ENCODE measurements around the gene BTBD1.

The BTBD1 gene

DNA sequence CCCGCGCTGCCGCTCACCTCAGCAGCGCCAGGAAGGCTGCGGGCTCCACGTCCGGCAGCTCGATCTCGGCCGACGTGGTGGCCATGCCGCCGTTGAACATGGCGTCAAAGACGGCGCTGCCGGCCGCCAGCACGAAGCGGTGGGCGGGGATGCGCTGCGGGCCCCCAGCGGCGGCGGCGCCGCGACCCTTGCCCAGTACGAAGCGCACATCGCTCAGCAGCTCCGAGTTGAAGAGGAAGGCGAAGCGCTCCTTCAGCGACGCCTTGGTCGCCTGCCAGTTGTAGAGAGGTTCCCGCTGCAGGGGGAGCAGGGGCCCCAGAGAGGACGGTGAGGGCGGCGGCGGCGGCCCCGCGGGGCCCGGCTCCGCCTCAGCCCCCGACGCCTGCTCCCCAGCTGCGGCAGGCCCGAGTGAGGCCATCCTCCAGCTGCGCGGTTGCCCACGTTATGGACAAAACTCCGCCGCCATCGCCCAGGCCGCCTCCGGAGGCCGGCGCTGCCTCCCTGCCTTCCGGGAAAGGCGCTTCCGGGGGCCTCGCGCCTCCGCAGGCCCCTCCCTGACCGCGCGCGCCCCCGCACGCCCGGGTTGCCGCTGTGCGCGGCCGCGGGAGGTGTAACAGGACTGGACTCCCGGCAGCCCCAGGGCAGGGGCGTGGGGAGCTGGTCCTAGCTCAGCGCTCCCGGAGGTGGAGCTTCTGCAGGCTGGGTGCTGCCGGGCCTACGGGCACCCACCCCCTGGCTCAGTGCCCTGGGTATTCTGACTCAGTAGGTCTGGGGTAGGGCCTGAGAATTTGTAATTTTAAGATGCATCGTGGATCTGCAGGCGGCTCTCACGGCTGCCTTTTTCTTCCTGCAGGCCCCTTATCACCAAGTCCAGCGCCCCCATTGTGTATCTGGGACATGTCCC, at the start of gene BTBD1:
TSS of gene BTBD1 (minus strand) at position 519 of the 904 bp plus-strand sequence. CDS start at position 418, 101 bp downstream.
- peak; percentile 54 for DNase-seq (ENCODE audit: low read depth)

DNA sequence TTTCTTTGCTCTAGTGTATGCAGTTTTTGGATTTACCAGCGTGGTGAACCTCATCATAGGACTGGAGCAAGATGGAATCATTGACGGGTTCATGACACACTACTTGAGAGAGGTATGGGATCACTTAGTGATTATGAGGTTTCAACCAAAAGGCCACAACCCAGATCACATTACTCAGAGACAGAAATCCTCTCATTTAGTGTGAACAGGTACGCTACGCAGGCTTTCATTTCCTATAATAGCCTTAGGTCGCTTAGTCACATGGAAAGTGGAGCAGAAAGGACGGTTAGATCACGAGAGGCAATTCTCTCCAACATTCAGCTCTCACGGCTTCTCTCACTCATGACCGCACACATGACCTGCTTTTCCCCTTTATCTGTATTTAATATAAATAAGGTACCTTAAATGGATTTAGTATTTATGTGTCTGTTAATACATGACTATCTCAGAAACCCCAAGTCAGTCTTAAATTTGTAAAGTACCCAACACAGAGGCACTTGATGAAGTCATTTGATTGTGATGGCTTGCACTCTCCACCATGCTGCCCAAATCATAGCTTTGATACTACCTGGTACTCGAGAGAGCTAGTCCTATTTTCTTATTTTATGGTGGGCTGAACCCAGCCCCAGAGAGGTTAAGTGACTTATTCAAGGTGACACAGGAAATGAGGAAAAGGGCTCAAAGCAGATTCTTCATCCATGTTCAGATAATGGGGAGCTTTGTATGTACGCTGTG, 48.9 kb upstream of the BTBD1 start:
- no peak for DNase-seq (ENCODE audit: low read depth)

DNA sequence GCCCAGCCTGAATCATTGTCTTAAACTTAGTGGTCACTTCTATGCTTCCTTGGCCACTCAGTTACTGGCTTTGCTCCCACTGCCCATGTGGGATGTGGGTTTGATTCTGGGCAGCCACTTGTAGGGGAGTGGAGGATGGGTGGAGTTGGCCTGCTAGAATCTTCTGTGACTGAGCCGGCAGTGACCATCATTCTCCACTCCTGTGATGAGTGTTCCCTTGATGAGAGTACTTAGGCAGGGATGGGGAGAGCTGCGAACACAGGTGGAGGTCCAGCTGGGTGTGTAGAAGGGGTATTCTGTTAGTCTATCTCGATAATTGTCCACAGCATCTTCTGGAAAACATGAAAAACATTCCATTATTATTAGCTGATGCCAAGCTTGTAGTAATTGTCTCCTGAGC, 48.4 kb upstream of the BTBD1 start:
- no peak for DNase-seq (ENCODE audit: low read depth)

DNA sequence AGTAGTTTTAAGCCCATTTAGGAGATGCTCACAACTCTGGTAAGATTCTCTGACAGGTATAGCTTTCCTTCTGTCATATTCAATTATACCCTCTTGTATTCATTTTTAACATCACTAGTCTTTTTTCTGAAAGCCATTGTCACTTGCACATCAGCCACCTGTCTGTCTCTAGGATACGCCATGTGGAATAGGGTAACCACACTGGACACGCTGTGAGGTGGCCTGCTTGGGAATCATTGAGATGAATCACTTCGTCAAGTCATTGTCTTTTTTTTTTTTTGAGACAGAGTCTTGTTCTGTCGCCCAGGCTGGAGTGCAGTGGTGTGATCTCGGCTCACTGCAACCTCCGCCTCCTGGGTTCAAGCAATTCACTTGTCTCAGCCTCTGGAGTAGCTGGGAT, 47.8 kb upstream of the BTBD1 start:
- DNase-seq (ENCODE audit: low read depth) = no peak

DNA sequence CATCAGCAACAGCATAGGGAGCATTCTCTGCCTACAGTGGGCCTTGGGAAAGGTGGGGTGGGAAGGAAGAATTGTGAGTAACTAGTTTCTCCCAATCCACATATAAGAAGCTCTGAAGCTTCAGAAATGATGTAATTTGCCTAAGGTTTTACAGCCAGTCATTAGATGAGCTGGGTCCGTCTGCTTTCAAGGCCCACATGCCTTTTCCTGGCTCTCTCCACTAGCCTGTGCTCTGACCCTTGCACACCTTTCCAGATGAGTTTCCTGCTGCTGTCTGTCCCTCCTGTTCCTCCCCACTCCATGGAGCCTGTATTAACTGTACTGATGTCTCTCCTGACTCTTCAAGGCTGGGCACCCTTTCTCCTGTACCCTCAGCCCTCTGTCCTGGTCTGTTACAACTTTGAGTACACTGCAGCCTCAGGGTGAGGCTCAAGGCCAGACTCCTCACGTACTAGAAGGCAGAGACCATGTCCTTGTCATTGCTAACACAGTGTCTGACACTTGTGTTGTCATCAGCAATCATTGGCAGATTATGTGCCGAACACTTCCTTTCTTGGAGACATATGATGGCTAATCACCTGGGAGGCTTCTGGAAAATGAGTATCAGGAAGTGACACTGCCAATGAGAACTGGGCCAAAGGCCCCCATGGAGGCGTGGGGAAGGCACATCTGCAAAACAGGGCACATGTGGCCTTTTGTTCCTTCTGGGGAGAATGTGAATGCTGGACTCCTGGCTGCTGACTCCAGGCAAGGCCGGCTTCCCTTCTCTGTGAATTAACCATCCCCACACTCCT, 47.0 kb upstream of the BTBD1 start:
- DNase-seq (ENCODE audit: low read depth) = no peak

DNA sequence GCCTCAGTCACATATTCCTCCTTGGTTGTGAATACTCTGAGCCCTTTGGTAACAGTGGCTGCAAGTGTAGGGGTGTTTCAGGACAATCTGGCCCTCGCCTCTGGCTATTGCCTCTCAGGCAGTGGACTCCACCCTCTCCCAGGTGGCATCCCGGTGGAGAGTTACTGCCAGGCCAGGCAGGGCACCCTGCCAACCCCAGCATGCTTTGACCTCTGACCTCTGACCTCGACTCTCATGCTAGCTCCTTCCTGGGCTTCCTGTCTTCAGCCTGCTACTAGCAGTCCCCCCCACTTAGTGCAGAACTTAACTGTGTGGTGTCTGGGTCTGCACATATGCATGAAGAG, 45.9 kb upstream of the BTBD1 start:
- no peak for DNase-seq (ENCODE audit: low read depth)

DNA sequence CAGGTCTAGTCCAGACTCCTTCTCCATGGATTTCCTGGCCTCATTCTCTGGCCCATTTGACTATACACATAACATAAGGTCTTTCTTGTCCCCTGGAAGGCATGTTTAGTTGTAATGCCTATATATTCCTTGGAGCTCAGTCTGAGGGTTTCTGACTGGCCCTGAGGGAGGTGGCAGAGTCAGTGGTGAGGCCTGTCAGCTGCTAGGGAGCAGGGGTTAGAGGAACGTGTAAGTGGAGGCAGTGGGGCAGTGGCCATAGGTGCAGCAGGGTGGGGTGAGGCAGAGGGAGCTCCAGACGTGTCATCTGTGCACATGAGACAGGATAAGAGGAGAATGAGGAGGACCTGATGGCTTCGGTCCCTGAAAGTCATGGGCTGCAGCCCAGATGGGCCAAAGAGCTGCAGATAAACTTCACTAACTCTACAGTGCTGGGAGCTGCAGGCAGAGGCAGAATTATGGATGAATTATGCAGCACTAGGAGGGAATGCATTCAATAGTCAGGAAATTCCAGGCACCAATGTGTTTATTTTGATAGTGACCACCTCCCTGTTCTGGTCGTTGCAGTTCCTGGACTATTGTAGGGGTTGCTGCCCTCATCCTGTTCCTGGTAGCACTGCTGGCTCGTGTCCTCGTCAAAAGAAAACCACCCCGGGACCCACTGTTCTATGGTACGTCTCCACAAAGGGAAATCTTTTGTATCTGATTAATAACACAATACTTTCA, 45.3 kb upstream of the BTBD1 start:
- DNase-seq (ENCODE audit: low read depth) = no peak

DNA sequence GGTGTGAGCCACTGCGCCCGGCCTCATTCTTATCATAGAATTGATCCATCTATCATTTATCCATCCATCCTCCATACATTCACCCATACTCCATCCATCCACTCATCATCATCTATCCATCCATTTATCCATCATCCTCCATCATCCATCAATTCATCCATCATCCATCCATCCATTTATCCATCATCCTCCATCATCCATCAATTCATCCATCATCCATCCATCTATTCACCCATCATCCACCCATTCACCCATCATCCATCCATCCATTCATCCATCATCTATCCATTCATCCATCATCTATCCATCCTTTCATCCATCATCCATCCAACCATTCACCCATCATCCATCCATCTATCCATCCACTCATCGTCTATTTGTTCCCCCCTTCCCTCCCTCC, 44.1 kb upstream of the BTBD1 start:
- DNase-seq (ENCODE audit: low read depth) = no peak

DNA sequence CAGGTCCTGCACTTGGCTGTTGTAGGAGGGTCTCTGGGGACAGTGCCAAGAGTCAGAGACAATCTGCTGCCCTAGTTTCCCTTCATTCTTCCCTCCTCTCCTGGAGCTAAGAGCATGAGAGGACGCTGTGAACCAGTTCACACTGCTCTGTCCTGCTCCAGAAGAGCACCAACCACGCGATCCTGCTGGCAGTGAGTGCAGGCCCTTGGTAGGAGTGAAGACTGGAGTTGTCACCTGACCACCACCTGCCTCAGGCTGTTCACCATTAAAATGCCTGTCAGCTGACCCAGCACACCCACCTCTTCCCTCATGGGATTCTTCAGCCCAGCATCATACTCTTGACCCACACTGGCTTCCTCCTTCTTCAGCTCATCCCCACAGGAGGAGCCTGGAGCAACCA, 43.3 kb upstream of the BTBD1 start:
- DNase-seq (ENCODE audit: low read depth) = no peak

DNA sequence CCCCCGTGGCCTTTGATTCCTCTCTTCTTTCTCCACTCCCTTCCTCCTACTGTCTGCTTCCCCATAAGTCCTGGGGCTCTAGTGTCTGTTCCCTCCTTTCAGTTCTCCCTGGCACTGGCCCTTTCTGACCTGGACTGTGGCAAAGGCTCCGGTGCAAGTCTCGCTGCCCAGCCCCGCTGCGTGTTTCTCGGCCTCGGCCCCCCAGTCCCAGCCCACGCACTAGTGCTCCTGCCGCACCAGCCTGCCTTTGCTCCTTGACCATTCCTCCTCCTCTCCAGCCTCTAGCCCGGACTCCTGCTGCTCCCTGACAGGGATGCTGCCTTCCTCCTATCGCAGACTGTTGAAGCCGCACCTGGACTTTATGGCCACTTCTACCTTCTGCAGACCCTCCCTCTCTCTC, 42.5 kb upstream of the BTBD1 start:
- no peak for DNase-seq (ENCODE audit: low read depth)

DNA sequence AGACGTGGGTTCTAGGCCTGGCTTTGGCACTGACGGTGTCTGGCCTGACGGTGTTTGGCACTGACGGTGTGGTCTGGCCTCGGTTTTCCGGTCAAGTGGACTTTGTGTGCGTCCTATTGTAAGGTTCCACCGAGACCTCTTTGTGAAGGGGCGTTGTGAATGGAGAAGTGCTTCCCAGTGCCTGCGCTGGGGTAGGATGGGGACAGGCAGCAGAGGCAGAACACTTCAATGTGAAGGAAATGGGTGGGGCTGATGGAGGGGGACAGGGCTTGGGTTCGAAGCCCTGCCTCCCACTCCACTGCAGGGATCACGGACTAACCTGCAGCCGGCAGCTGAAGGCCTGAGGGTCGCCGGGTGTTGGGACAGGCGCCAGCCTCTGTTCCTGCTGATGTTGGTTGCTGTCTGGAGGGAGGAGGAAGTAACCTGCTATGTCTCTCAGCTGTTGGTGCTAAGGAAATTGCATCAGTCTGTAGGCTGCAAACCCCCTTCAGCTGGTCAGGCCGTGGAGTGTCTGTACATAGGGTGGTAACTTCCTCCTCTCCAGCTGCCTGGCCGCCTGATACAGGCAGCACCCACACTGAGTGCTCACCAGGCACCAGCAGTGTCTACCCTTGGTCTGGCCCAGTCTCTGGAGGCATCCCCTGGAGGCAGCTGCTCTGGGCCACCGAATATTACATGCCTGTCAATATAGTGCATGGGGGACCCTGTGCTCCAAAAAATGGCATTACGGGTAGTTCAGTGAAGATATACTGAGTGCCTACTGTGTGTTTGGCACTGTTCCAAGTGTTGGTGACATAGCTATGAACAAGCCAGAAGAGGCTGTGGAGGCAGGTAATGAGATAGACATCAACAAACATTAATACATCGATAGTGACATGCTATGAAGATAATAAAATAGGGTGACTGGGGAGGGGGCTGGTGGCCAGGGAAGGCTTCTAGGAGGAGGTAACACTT, 41.5 kb upstream of the BTBD1 start:
- DNase-seq (ENCODE audit: low read depth) = no peak

DNA sequence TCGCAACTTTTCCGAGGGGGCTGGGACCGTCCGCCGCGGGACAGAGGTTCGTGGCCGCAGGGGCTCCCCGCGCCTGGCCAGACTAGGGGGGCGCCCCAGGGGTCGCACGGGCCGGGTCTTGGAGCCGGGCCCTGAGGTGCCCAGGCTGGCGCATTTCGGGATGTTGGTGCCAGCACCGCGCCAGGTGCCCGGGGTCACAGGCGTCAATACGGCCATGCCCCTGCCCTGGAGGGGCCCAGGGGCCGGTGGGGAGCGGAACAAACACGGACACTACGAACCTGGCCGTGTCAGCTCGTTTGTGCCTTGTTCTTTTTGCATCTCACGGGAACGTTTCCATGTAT, 40.8 kb upstream of the BTBD1 start:
- DNase-seq (ENCODE audit: low read depth) = no peak

DNA sequence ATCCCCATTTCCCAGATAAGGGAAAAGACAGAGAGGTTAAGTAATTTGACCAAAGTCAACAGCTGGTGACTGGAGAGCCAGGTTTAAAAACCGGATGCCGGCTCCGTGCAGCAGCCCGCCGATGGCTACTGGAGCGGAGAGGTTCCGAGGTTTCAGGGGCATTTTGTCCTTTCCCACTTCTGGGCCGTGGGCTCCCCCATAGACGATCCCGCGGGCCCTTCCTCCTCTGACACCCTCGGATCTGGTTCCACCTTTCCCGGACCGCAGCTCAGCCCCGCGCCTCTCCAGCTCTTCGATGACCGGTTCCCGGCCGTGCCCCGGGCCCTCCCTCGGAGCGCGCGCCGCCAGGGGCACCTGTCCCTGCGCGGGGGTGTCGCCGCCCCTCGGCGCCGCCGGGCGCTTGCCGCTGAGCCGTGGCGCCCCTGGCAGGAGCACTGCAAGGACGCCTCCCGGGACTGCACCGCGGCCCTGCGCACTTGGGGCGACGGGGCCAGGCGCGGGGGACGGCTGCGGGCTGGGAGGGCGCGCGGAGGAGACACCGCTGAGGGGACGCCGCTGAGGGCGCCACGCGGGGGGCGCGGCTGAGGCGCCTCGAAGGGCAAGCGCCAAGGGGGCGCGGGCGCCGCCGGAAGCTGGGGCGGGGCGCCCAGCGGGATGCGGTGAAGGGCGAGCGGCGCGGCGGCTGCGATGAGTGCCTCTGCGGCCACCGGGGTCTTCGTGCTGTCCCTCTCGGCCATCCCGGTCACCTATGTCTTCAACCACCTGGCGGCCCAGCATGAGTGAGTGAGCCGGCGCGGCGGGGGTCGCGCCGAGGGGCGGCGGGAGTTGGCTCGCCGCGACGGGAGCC, 40.2 kb upstream of the BTBD1 start, which contains the start of gene TM6SF1:
TSS of gene TM6SF1 (plus strand) at position 652 of the 847 bp plus-strand sequence. CDS start at position 688, 36 bp downstream.
- no peak for DNase-seq (ENCODE audit: low read depth)

DNA sequence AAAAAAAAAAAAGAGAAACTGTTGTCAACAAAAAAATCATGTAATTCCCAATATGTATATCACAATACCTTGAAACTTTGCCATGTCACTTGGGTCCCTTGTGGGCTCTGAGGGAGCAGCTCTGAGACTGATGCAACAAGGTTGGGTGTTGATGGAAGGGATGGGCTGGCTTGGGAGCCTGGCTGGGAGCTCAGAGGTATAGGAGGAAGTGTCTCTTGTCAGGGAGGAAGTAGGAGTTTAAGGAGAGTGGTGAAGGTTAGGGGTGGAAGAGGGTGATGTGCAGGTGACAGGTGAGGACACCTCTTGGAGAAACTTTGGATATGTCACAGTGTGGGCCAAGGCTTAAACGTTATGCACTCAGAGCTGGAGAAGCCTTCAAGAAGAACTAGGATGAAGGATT, 38.4 kb upstream of the BTBD1 start:
- DNase-seq (ENCODE audit: low read depth) = no peak

DNA sequence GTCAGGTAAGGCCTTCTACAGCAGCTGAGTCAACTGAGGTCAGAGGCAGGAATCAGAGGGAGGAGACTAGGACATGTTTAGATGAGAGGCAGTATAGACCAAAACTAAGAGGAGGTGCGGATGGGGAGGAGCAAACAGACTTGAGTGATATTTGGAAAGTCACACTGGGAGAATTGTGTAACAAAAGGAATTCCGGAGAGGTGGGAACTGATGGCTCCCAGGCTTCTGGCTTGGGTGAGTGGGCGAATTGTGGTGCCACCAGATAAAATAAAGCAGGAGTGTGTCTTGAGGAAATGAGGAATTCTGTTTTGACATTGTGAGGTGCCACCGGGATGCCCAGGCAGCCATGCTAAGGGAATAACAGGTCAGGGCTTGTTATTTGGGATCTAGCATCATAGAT, 37.1 kb upstream of the BTBD1 start:
- no peak for DNase-seq (ENCODE audit: low read depth)

DNA sequence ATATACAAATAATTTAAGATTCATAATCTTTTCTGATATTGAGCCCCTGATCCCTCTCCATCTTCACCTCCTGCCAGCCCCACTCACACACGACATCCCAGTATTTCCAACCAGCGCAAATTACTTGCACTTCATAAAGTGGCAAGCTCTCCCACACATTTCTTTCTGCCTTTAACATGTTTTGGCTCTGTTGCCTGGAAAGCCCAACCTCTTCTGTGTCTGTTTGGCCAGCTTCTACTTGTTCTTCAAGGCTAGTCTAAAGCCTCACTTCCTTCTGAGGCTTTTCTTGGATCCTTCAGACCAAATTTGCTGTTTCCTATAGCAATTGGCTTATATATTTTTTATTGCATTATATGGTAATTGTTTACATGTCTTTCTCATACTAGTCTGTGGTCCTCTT, 35.3 kb upstream of the BTBD1 start:
- DNase-seq (ENCODE audit: low read depth) = no peak

DNA sequence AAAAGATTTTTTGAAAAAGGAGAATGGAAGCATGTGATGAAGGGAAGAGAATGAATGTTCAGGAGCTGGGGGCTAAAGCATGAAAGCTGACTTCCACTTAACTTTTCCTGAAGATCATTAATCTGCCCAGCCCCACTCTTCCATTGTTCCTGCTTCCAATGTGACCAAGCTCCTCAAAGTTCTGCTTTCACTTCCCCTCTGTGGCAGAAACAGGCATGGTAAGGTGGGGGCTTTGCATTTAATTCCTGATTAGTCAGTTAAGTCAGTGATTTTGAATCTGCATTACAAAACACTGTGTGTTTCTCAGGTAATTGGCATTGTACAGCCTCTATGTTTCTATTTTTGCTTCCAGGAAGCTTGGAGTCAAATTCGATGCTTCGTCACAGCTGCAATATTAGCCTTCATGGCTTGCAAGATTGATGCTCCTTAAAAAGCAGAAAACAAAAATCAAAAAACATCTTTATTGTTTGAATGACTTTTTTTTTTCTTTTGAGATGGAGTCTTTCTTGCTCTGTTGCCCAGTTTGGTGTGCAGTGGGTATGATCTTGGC, 33.1 kb upstream of the BTBD1 start:
- no peak for DNase-seq (ENCODE audit: low read depth)

DNA sequence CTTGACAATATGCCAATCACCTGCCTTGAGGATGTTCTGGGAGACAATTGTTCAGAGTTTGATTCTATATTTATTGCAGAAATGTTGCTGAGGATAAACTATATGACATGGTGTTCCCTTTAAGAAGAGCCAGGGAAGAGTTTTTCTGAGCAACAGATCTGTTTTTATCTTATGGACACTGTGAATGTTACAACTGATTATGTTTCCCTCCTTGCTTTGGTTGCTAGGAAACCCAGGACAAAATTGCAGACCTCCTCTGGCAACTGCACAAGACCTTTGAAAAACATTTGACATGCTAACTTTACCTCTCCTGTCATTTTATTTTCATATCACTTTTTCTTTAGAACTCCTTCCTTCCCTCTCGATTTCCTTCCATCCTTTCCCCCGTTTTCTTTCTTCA, 32.2 kb upstream of the BTBD1 start:
- DNase-seq (ENCODE audit: low read depth) = no peak

DNA sequence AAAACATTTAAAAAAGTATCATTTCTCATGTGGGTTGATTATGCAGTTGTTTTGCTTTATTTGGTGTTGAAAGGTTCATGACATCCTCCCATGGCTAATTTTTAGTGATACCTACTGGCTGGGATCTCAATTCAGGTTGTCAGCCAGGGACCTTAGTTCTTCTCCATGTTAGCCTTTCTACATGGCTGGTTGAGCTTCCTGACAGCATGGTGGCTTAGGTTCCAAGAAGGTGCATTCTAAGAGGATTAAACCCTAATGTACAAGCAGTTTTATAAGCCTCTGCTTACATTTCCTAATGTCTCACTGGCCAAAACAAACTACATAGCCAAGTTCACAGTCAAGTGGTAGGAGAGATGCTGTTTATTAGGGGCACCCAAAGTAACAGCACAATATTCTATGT, 31.0 kb upstream of the BTBD1 start:
- DNase-seq (ENCODE audit: low read depth) = no peak

DNA sequence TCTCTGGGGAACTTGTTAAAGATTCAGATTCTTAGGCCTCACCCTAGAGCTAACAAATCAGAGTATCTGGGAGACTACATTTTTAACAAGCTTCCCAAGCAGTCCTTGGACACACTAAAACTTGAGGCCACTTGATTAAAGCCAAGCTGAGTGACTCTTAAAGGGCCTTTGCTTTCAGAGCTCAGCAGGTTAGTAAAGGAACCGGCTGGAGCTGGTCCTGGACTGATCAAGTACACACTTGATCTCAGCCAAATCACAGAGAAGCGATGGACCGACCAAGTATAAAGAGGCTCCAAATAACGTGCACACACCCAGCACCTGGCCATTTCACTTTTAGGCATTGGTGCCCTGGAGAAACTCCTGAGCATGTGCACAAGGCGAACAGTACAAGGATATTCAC, 27.5 kb upstream of the BTBD1 start:
- DNase-seq (ENCODE audit: low read depth) = no peak

Data from stimulated activated CD8-positive, alpha-beta memory T cell treated with anti-CD3 and anti-CD28 coated beads, Interleukin-12 subunit alpha, Interleukin-12 subunit beta, amount 100 ng/mL, for 1 hour (primary cell).